ENCODE data around the gene PSAP. TPM values are rescaled to one million over a fixed set of nuclear protein-coding genes. Genes with fewer than 3 reads are reported as not detected.
"Not testable (repeated sequence)": the region's sequence is repeated elsewhere in the genome, so short reads cannot be mapped to it uniquely, and the experiment has no call there.

PSAP gene
- total RNA-seq, 2 experiments from 2014 or later = 94.2 to 101 TPM

DNA sequence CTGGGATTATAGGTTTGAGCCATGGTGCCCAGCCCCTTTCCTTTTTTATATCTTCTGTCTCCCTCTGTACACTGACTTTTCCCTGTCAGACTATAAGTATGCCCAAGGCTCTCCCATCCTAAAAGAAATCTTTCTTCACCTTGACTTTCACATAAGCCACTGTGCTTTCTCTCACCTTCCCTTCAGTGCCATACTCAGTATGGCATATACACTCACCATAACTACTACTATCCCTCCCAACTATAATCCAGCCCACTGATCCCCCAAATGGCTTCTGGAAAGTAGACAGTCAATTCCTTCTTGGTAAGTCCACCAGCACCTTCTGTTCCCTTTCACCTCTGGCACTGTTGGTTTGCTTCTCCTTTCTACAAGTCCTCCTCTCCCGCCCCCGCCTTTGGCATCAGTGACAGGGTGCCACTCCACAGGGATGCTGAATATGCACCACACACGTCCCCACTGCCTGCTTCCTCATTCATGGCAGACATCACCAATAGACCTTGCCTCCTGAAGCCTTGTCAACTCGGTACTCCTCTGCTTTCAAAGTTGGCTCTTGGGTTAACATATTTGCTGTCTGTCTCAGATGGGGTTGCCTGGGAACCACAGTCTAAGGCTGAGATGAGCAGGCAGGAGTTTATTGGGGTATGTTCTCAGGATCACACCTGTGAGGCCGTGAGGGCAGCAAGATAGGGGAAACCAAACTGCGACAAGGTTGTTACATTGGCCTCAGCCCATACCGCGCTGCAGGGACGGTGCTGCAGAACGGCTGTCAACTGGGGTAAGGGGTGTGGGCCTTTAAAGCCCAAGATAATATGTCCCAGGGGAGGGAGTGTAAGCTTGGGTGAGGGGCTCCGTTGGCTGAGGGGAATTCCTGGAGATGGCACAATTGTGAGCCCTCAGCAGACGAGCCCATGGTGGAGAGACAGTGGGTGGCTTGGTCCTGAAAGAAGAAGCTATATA is 7.2 kb upstream of the PSAP start:
- ATAC-seq (no peak), DNase-seq (no peak)
- Mint-ChIP-seq H3K9me3 (no peaks in the 10 kb centered on the region), H3K36me3 (ENCODE audit: low read depth) (no peaks in the 10 kb centered on the region), H3K4me3 (no peak overlapping the region), H3K4me1 (ENCODE audit: low read depth) (no peaks in the 10 kb centered on the region), H3K27ac (no peak overlapping the region), H3K27me3 (no peaks in the 10 kb centered on the region)
- intact Hi-C loops (cut with micrococcal nuclease) = no loop called here
- POLR2A ChIA-PET = no interaction called here
- TF ChIP-seq, protein P1, sequence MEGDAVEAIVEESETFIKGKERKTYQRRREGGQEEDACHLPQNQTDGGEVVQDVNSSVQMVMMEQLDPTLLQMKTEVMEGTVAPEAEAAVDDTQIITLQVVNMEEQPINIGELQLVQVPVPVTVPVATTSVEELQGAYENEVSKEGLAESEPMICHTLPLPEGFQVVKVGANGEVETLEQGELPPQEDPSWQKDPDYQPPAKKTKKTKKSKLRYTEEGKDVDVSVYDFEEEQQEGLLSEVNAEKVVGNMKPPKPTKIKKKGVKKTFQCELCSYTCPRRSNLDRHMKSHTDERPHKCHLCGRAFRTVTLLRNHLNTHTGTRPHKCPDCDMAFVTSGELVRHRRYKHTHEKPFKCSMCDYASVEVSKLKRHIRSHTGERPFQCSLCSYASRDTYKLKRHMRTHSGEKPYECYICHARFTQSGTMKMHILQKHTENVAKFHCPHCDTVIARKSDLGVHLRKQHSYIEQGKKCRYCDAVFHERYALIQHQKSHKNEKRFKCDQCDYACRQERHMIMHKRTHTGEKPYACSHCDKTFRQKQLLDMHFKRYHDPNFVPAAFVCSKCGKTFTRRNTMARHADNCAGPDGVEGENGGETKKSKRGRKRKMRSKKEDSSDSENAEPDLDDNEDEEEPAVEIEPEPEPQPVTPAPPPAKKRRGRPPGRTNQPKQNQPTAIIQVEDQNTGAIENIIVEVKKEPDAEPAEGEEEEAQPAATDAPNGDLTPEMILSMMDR (IDR thresholded peaks at IDR 0.05) = no peak
- CTCF ChIA-PET = interaction anchor here (1.8 kb wide), 1 partner anchor 38 kb away, joined by 6 read pairs; no protein-coding TSS in a partner anchor

DNA sequence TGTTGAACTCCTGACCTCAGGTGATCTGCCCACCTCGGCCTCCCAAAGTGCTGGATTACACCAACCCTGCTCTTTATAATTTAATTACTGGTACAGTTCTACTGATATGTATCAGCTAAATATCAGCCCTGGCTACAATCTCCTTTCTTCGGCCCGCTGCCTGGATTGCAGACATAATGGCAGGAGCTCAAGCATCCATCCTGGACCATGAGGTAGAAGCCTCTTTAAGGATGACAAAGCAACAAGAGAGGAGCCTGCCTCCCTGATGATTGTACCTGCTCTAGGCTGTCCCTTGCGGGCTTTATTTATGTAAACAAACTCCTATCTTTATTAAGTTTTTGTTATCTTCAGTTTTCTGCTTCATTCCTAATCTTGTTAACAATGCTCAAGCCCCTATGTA is 5.6 kb upstream of the PSAP start:
- ATAC-seq (no peak), DNase-seq (no peak)
- Mint-ChIP-seq H3K27ac (no peak overlapping the region), H3K9me3 (no peaks in the 10 kb centered on the region), H3K36me3 (ENCODE audit: low read depth) (no peaks in the 10 kb centered on the region), H3K4me3 (no peak overlapping the region), H3K4me1 (ENCODE audit: low read depth) (peaks cover 3% of the 10 kb centered on the region), H3K27me3 (no peaks in the 10 kb centered on the region)
- intact Hi-C loops (cut with micrococcal nuclease) = no loop called here
- ChIA-PET POLR2A (interaction anchor here (0.6 kb wide), 1 partner anchor 16 kb away, joined by 4 read pairs; no protein-coding TSS in a partner anchor), CTCF (interaction anchor here (1.1 to 1.4 kb wide), 2 partner anchors 15 to 40 kb away, joined by 3 to 4 read pairs; no protein-coding TSS in a partner anchor)
- TF ChIP-seq, protein P1 (IDR thresholded peaks at IDR 0.05) = no peak

DNA sequence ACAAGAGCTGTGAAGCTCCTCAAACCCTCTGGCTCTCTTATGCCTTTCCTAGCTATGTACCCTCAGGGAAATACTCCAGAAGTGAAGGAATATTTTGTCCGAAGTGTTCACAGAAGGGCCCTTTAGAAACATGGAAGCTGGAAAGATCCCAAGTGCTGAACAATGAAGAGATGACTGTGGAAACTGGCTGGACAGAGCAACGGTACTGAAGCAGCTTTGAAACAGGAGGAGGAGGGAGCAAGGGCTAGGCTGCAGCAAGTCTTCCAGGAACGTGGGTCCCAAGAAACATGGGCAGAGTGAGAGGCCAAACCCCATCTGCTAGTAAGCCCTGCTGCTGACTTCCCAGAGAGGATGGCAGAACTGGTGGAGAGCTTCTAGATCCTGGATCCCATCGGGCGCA is 3.0 kb upstream of the PSAP start:
- ATAC-seq (no peak), DNase-seq (no peak)
- ChIA-PET POLR2A (interaction anchor here (0.7 kb wide), 1 partner anchor 17 kb away, joined by 3 read pairs; no protein-coding TSS in a partner anchor), CTCF (interaction anchor here (1.2 kb wide), 1 partner anchor 42 kb away, joined by 3 read pairs; no protein-coding TSS in a partner anchor)
- intact Hi-C loops (cut with micrococcal nuclease) = no loop called here
- Mint-ChIP-seq H3K36me3 (ENCODE audit: low read depth) (no peaks in the 10 kb centered on the region), H3K27ac (no peak overlapping the region), H3K9me3 (no peaks in the 10 kb centered on the region), H3K27me3 (no peaks in the 10 kb centered on the region), H3K4me3 (no peak overlapping the region), H3K4me1 (ENCODE audit: low read depth) (peaks cover 21% of the 10 kb centered on the region)
- TF ChIP-seq, protein P1 (IDR thresholded peaks at IDR 0.05) = no peak

DNA sequence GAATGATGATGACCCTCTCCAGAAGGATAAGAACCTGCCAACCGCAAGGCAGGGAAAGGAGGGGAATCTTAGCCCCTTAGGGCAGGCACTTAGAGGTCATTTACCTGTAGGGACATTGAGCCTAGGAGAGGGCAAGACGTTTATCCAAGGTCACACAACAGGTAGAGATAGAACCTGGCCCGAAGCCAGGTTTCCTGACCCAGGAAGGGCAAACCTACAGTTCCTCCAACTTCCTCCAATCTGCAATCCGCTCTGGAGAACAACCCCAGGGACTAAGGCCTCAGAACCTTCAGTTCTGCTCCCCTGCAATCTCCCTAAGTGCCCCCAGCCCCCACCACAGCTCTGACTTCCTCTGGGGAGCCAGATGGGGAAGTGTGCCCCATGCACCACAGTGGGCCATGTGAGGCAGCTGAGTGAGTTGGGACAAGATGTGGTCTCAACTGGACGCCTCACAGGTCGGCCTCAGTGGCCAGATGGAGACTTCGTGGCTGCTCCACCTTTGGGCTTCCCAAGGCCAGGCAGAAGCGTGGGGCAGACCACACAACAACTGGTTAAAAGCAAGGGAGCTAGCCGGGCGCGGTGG is 1.4 kb upstream of the PSAP start:
- Mint-ChIP-seq H3K4me3 (no peak overlapping the region), H3K4me1 (ENCODE audit: low read depth) (peaks cover 36% of the 10 kb centered on the region), H3K36me3 (ENCODE audit: low read depth) (no peaks in the 10 kb centered on the region), H3K27ac (no peak overlapping the region), H3K9me3 (no peaks in the 10 kb centered on the region), H3K27me3 (no peaks in the 10 kb centered on the region)
- intact Hi-C loops (cut with micrococcal nuclease) = no loop called here
- TF ChIP-seq, protein P1 (IDR thresholded peaks at IDR 0.05) = no peak
- ChIA-PET POLR2A (no interaction called here), CTCF (interaction anchor here (0.7 to 4.6 kb wide), 3 partner anchors 35 to 44 kb away, joined by 3 to 19 read pairs (median 4); no protein-coding TSS in a partner anchor)
- ATAC-seq (no peak), DNase-seq (no peak)

DNA sequence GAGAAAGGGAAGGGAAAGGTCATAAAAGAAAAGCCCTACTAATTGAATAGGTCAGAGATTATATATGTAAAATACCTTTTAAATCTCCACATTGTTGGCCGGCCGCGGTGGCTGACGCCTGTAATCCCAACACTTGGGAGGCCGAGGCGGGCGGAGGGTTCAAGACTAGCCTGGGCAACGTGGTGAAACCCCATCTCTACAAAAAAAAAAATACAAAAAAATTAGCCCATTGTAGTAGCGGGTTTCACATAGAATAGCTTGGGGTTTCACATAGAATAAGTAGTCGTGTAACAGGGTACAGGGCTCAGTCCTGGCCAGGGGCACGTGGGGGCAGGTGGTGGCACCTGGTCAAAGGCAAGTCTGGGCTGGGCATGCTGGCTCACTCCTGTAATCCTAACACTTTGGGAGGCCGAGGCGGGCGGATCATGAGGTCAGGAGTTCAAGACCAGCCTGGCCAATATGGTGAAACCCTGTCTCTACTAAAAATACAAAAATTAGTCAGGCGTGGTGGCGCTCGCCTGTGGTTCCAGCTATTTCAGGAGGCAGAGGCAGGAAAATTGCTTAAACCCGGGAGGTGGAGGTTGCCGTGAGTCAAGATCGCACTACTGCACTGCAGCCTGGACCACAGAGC is 529 bp upstream of the PSAP start:
- Mint-ChIP-seq H3K4me3 (peak overlapping the region; percentile 97), H3K4me1 (ENCODE audit: low read depth) (peaks cover 41% of the 10 kb centered on the region), H3K27ac (peak overlapping the region; percentile 79)
- DNase-seq; intact Hi-C loops (cut with micrococcal nuclease); H3K27me3 Mint-ChIP-seq; H3K36me3 Mint-ChIP-seq (ENCODE audit: low read depth); H3K9me3 Mint-ChIP-seq: not testable (repeated sequence)
- ATAC-seq = peak; percentile 3
- CTCF ChIA-PET = interaction anchor here (1.1 to 4.6 kb wide), 5 partner anchors 15 to 153 kb away, joined by 3 to 19 read pairs (median 4); no protein-coding TSS in a partner anchor
- POLR2A ChIA-PET = interaction anchor here (0.6 to 1.0 kb wide), 6 partner anchors 8 to 675 kb away, joined by 3 read pairs; no protein-coding TSS in a partner anchor

All from activated CD8-positive, alpha-beta T cell treated with anti-CD3 and anti-CD28 coated beads for 36 hours (primary cell).